ENCODE results near the gene WDR86.

DNA sequence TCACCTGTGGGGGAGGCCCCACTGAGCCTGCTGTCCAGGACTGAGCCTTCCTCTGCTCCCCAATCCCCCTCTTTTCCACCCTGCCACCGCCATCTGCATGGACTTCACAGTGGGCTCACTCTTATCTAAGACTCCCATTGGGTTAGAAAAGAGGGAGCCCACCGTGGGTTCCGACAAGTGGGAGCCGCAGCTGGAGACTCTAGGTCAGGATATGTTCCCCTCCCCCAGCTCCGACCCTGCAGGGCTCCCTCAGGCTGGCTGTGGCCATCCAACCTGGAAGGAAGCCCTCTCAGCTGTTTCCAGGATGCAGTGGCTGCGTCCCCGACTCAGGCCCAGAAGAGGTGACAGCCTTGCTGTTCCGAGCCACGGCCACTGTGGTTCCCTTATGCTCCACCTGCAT lies 4.8 kb downstream of the WDR86 start:
- no peak for TF ChIP-seq POLR2A (IDR thresholded peaks at IDR 0.05; ENCODE audit: low read depth, low read length)
- no peak for TF ChIP-seq POLR2AphosphoS5 (IDR thresholded peaks at IDR 0.05; ENCODE audit: low read depth, low read length)
- no peak for TF ChIP-seq TAF1 (IDR thresholded peaks at IDR 0.05; ENCODE audit: borderline replicate concordance, low read depth, low read length)
